IgD-negative memory B cell (primary cell): ENCODE results near the gene SLK. TPM values are rescaled to one million over a fixed set of nuclear protein-coding genes. Genes with fewer than 3 reads are reported as not detected.
A peak's percentile ranks its signal among the peaks of the same experiment; 100 is the strongest.

Experiments used
- H3K27ac Mint-ChIP-seq, 3 donors: one replicate each; pipeline ENCODE4 v1.8.0; 2020 to 2022; ENCODE audit warnings: mild to moderate bottlenecking in 3 of 3, mixed read lengths in 3 of 3, moderate library complexity in 1 of 3
- H3K27me3 Mint-ChIP-seq: one replicate; pipeline ENCODE4 v1.8.0; 2021; ENCODE audit warnings: mixed read lengths
- H3K36me3 Mint-ChIP-seq: one replicate; pipeline ENCODE4 v1.8.0; 2020; ENCODE audit warnings: mild to moderate bottlenecking, mixed read lengths
- H3K4me1 Mint-ChIP-seq, 3 donors: one replicate each; pipeline ENCODE4 v1.8.0; 2020 to 2022; ENCODE audit warnings: mixed read lengths in 3 of 3, mild to moderate bottlenecking in 1 of 3
- H3K4me3 Mint-ChIP-seq, 4 donors: one replicate each; pipeline ENCODE4 v1.8.0; 2020 to 2022; ENCODE audit warnings: mild to moderate bottlenecking in 4 of 4, mixed read lengths in 4 of 4, moderate library complexity in 3 of 4
- H3K9me3 Mint-ChIP-seq, 3 donors: one replicate each; pipeline ENCODE4 v1.8.0; 2020 to 2021; ENCODE audit warnings: mixed read lengths in 3 of 3, mild to moderate bottlenecking in 1 of 3
- polyA plus RNA-seq: library from polyadenylated mRNA; unstranded; fragments of 300-500 nt; fragmentation: Illumina TruSeq; gene quantifications from one replicate; pipeline ENCODE4 v1.2.3, GENCODE V29; 2021

Gene SLK
- polyA plus RNA-seq, result 3.0 TPM

GRCh38 chr10:103966671-103967447 lies at the start of gene SLK:
Gene SLK (plus strand): TSS chr10:103967140. CDS start chr10:103967746, 606 bp downstream.
- H3K27ac Mint-ChIP-seq, result peak within 1 kb of the TSS; percentile 90 to 98 (median 94)
- peaks cover 4% of the 10 kb centered on the region for H3K36me3 Mint-ChIP-seq
- peaks cover 26 to 36% (median 32%) of the 10 kb centered on the region in 3 donors for H3K4me1 Mint-ChIP-seq
- H3K4me3 Mint-ChIP-seq, result peak within 1 kb of the TSS; percentile 96 to 99 (median 97)
- H3K9me3 Mint-ChIP-seq, result peaks cover 0 to 2% (median 0%) of the 10 kb centered on the region in 3 donors
- peaks cover 1% of the 10 kb centered on the region for H3K27me3 Mint-ChIP-seq

DNA sequence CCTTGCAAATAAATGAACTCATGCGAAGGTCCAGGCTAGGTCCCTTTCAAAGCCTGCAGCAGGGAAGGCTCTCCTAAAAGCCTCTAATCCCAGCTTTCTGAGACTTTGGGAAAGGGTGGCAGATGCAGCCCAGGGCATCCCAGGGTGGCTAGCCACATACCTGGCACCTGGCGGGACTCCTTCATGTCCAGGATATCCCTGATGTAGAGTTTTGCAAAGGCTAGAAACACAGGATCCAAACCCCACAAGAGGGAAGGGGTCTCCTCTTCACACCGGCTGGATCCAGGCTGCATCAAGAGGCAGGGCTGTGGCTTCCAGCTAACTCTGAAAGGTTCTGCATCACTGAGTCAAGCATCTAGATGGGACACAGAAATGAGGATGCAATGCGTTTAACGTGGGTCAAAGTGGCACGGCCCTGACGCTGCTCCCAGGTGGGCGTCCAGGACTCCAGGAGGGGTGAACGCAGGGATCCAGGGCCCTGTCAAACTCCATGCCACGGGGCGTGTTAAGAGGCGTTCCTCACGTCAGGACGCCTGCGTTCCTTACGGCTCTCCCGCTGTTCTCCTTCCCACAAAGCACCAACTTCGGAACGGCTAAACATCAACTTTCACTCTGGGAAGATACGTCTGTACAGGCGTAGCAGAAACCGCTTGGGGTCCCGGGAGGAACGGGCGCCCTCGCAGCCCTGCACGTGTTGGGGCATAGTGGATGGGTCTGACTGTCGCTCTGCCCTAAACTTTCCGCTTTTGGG lies 49.5 kb upstream of the SLK start:
- Mint-ChIP-seq H3K9me3 (no peaks in the 10 kb centered on the region), H3K36me3 (peaks cover 5% of the 10 kb centered on the region), H3K4me1 (peaks cover 12 to 29% (median 21%) of the 10 kb centered on the region in 3 donors), H3K27ac (peak overlapping the region; percentile 90 to 98 (median 91)), H3K27me3 (no peaks in the 10 kb centered on the region), H3K4me3 (peak overlapping the region; percentile 91 to 98 (median 96))

DNA sequence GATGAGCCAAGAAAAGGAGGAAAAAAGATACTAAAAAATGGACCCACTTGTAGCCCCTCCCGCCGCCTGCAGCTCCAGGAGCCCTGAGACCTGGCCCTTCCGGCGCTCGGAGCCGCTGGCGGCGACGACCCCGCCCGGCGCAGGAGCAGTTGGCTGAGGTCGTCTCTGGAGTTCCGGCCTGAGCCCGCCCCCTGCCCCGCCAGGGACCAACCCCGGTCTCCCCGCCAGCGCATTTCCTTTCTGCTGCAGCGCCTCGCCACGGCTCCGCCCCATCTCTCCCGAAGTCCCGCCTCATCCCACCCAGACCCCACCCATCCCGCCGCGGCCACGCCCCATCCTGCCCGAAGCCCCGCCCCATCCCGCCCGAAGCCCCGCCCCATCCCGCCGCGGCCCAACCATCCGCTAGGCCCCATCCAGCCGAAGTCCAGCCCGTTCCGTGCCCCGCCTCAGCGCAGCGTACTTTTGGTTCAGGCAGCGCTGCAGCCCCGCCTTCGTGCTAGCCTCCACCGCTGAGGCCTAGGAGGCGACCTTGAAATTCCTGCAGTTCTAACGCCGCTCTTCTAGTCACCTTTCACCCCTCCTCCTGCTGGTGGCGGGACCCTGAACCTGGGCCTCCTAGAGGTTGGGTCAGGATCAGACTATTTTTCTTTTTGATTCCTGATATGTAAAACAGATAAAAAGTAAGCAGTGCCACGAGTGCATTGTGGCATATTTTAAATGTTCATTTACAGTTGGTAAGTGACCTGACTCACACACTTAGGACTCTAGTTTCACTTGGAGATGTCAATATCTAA lies 48.7 kb upstream of the SLK start, which contains the start of gene STN1:
STN1 (minus strand) TSS at position 132 of the 794 bp plus-strand sequence. CDS start 590 bp downstream, outside the sequence.
- H3K27me3 Mint-ChIP-seq, result no peaks in the 10 kb centered on the region
- H3K36me3 Mint-ChIP-seq, result peaks cover 5% of the 10 kb centered on the region
- H3K27ac Mint-ChIP-seq, result peak within 1 kb of the TSS; percentile 90 to 98 (median 91)
- peak within 1 kb of the TSS; percentile 91 to 98 (median 96) for H3K4me3 Mint-ChIP-seq
- peaks cover 12 to 26% (median 15%) of the 10 kb centered on the region in 3 donors for H3K4me1 Mint-ChIP-seq
- no peaks in the 10 kb centered on the region for H3K9me3 Mint-ChIP-seq

GRCh38 chr10:103919648-103920025 lies 47.3 kb upstream of the SLK start:
- H3K4me1 Mint-ChIP-seq, result peaks cover 12 to 22% (median 12%) of the 10 kb centered on the region in 3 donors
- peaks cover 5% of the 10 kb centered on the region for H3K36me3 Mint-ChIP-seq
- no peak overlapping the region for H3K4me3 Mint-ChIP-seq
- H3K27ac Mint-ChIP-seq, result no peak overlapping the region
- no peaks in the 10 kb centered on the region for H3K27me3 Mint-ChIP-seq
- no peaks in the 10 kb centered on the region for H3K9me3 Mint-ChIP-seq

DNA sequence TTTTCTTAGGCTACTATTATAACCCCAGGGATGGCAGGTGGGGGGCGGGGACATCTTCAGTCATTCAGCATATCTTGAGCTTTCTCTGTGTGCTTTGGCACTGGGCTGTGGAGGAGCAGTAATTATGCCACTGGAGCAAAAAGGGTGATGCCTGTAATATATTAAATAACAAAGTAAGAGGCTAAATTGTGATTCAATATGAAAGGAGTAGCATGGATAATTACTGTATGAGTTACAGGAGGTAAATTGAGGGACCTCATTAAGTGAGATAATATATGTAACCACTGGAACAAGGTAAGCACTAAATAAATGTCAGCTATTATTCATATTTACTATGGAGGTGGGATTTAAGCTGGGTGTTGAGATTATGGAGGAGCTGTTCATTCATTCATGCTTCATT lies 45.7 kb upstream of the SLK start:
- Mint-ChIP-seq H3K4me3 (no peak overlapping the region), H3K9me3 (no peaks in the 10 kb centered on the region)

DNA sequence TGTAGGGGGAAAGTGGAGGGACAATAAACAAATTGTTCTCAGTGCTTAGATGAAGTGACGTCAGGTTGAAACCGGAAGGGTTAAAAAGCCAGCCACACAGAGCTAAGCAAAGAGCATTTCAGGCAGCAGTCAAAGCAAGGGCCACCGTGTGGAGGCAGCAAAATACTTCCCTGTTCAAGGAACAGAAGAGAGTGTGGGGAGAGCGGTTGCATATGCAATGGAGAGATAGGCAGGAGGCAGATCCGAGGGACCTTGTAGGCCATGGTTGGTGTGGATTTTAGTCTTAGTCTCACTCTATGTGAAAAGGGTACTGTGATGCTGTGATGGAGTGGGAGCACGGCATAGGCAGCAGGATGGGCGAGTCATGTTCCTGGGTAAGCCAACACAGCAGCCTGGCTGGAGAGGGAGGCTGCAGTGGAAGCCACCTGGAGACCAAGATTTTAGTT lies 45.2 kb upstream of the SLK start:
- no peaks in the 10 kb centered on the region for H3K36me3 Mint-ChIP-seq
- H3K27ac Mint-ChIP-seq, result no peak overlapping the region
- H3K4me3 Mint-ChIP-seq, result no peak overlapping the region
- no peaks in the 10 kb centered on the region for H3K9me3 Mint-ChIP-seq
- H3K4me1 Mint-ChIP-seq, result peaks cover 3 to 10% (median 5%) of the 10 kb centered on the region in 3 donors
- no peaks in the 10 kb centered on the region for H3K27me3 Mint-ChIP-seq

More for the DNA sequence above, 45.7 kb upstream of the SLK start:
- Mint-ChIP-seq H3K27ac (no peak overlapping the region), H3K36me3 (no peaks in the 10 kb centered on the region), H3K4me1 (peaks cover 7 to 14% (median 7%) of the 10 kb centered on the region in 3 donors), H3K27me3 (no peaks in the 10 kb centered on the region)

GRCh38 chr10:103922659-103923058 lies 44.3 kb upstream of the SLK start:
- no peaks in the 10 kb centered on the region for H3K27me3 Mint-ChIP-seq

GRCh38 chr10:103923502-103923901 lies 43.4 kb upstream of the SLK start:
- H3K27me3 Mint-ChIP-seq, result no peaks in the 10 kb centered on the region
- no peaks in the 10 kb centered on the region for H3K36me3 Mint-ChIP-seq
- peaks cover 0 to 5% (median 5%) of the 10 kb centered on the region in 3 donors for H3K4me1 Mint-ChIP-seq
- no peaks in the 10 kb centered on the region for H3K9me3 Mint-ChIP-seq
- no peak overlapping the region for H3K4me3 Mint-ChIP-seq
- H3K27ac Mint-ChIP-seq, result no peak overlapping the region

More at GRCh38 chr10:103922659-103923058, 44.3 kb upstream of the SLK start:
- no peak overlapping the region for H3K4me3 Mint-ChIP-seq
- no peaks in the 10 kb centered on the region for H3K9me3 Mint-ChIP-seq
- no peak overlapping the region for H3K27ac Mint-ChIP-seq
- no peaks in the 10 kb centered on the region for H3K36me3 Mint-ChIP-seq
- H3K4me1 Mint-ChIP-seq, result peaks cover 0 to 6% (median 5%) of the 10 kb centered on the region in 3 donors

- no peaks in the 10 kb centered on the region for H3K9me3 Mint-ChIP-seq
- H3K4me1 Mint-ChIP-seq, result no peaks in the 10 kb centered on the region
- no peak overlapping the region for H3K27ac Mint-ChIP-seq
- no peaks in the 10 kb centered on the region for H3K27me3 Mint-ChIP-seq
- H3K4me3 Mint-ChIP-seq, result no peak overlapping the region
- H3K36me3 Mint-ChIP-seq, result peaks cover 2% of the 10 kb centered on the region
Measured at GRCh38 chr10:103925591-103925990, 41.3 kb upstream of the SLK start.

DNA sequence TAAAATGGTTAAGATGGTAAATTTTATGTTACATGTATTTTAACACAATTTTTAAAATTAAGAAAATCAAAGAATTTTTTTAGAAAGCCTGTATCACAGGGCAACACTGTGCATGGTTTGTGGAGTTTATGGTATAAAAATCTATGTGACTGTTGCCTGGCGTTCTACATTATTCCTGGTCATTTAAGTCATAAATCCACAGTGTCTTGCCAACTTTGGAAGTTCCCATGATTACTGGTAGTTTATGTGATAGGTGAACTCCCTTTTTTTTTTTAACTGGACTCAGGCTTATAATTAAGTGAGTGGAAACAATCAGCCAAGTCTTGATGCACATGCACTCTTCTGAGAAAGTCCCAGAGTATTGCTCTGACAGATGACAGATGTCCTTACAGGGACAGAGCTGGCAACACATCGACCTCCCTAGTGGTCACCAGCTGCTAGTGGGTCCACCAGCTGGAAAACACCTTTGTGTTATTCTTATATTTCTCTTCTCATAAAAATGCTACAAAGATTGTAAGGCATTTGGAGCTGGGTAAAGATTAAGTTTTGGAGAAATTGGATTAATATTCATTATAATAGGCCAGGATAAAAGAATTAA lies 40.1 kb upstream of the SLK start:
- Mint-ChIP-seq H3K4me1 (no peaks in the 10 kb centered on the region), H3K9me3 (no peaks in the 10 kb centered on the region), H3K27me3 (no peaks in the 10 kb centered on the region), H3K27ac (no peak overlapping the region), H3K36me3 (peaks cover 2% of the 10 kb centered on the region), H3K4me3 (no peak overlapping the region)

DNA sequence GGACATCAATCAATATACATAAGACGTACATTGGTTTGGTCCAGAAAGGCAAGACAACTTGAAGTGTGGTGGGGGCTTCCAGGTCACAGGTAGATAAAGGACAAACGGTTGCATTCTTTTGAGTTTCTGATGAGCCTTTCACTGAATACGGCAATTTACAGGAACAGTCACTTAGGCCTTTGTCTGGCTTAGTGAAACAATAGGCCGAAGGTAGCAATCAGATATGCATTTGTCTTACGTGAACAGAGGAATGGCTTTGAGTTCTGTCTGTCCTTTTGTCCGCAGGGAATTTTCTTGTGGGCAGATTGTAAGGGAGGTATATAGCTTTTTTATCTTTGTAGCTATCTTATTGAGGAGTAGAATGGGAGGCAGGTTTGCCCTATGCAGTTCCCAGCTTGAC lies 38.2 kb upstream of the SLK start:
- peaks cover 2% of the 10 kb centered on the region for H3K36me3 Mint-ChIP-seq
- no peaks in the 10 kb centered on the region for H3K27me3 Mint-ChIP-seq
- no peaks in the 10 kb centered on the region for H3K9me3 Mint-ChIP-seq
- no peaks in the 10 kb centered on the region for H3K4me1 Mint-ChIP-seq
- no peak overlapping the region for H3K4me3 Mint-ChIP-seq
- no peak overlapping the region for H3K27ac Mint-ChIP-seq

GRCh38 chr10:103929381-103929921 lies 37.5 kb upstream of the SLK start:
- Mint-ChIP-seq H3K4me3 (no peak overlapping the region), H3K27ac (no peak overlapping the region), H3K27me3 (no peaks in the 10 kb centered on the region), H3K4me1 (no peaks in the 10 kb centered on the region), H3K36me3 (peaks cover 2% of the 10 kb centered on the region), H3K9me3 (no peaks in the 10 kb centered on the region)

DNA sequence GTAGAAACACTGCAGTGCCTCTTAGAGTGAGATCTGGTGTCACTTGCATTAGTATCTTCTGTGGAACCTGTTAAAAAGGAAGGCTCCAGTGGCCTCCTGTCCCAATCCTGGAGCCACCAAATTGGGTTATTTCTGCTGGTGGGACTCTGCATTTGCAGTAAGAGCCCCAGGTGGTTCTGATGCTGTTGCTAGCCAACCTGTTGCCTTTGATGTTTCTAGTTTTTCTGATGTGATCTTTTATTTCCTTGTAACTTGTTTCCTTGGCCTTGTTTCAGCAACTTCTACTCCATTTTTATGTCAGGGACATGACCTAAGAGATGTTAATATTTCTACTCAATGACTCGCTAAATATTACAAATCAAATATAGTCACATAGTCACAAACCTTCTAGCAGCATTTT lies 36.5 kb upstream of the SLK start:
- Mint-ChIP-seq H3K36me3 (peaks cover 2% of the 10 kb centered on the region), H3K27ac (no peak overlapping the region), H3K4me1 (no peaks in the 10 kb centered on the region), H3K27me3 (no peaks in the 10 kb centered on the region), H3K4me3 (no peak overlapping the region), H3K9me3 (no peaks in the 10 kb centered on the region)

GRCh38 chr10:103930881-103931280 lies 36.1 kb upstream of the SLK start:
- no peaks in the 10 kb centered on the region for H3K9me3 Mint-ChIP-seq
- H3K36me3 Mint-ChIP-seq, result peaks cover 2% of the 10 kb centered on the region
- H3K4me1 Mint-ChIP-seq, result no peaks in the 10 kb centered on the region
- no peaks in the 10 kb centered on the region for H3K27me3 Mint-ChIP-seq
- no peak overlapping the region for H3K4me3 Mint-ChIP-seq
- no peak overlapping the region for H3K27ac Mint-ChIP-seq
